NB4 (cell line): ENCODE measurements around the gene SKIL.

Experiments used
- MYC ChIP-seq: IDR thresholded peaks from 2 replicates; pipeline ENCODE4 v1.6.1; 2011; ENCODE audit warnings: low read depth, low read length
- TF ChIP-seq, protein P1 (sequence below): IDR thresholded peaks from one replicate; pipeline ENCODE4 v1.5.1; 2012; ENCODE audit warnings: low read depth, low read length

- peak; percentile 33; the same call in 1 of the 2 replicates for TF ChIP-seq MYC
- TF ChIP-seq, protein P1, sequence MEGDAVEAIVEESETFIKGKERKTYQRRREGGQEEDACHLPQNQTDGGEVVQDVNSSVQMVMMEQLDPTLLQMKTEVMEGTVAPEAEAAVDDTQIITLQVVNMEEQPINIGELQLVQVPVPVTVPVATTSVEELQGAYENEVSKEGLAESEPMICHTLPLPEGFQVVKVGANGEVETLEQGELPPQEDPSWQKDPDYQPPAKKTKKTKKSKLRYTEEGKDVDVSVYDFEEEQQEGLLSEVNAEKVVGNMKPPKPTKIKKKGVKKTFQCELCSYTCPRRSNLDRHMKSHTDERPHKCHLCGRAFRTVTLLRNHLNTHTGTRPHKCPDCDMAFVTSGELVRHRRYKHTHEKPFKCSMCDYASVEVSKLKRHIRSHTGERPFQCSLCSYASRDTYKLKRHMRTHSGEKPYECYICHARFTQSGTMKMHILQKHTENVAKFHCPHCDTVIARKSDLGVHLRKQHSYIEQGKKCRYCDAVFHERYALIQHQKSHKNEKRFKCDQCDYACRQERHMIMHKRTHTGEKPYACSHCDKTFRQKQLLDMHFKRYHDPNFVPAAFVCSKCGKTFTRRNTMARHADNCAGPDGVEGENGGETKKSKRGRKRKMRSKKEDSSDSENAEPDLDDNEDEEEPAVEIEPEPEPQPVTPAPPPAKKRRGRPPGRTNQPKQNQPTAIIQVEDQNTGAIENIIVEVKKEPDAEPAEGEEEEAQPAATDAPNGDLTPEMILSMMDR: no peak
Observed at GRCh38 chr3:170357176-170358041, at the start of gene SKIL.
